HG03196 (cell line): ENCODE data around the gene TBC1D2.
A peak's percentile ranks its signal among the peaks of the same experiment; 100 is the strongest.
"Not testable (repeated sequence)": the region's sequence is repeated elsewhere in the genome, so short reads cannot be mapped to it uniquely, and the experiment has no call there.

Source experiments
- ATAC-seq: cut with Tn5 transposase; IDR thresholded peaks from one replicate; pipeline ENCODE4 v1.9.1; 2021; ENCODE audit not compliant: unreplicated experiment

TBC1D2 gene

GRCh38 chr9:98275159-98275558 is 19.7 kb upstream of the TBC1D2 start:
- ATAC-seq, result no peak

- no peak for ATAC-seq
Measured at GRCh38 chr9:98272083-98272482, 16.6 kb upstream of the TBC1D2 start.

GRCh38 chr9:98271479-98271878 is 16.0 kb upstream of the TBC1D2 start:
- no peak for ATAC-seq

- ATAC-seq, result not testable (repeated sequence)
Measured at GRCh38 chr9:98270284-98270683, 14.8 kb upstream of the TBC1D2 start.

GRCh38 chr9:98269652-98270051 is 14.2 kb upstream of the TBC1D2 start:
- not testable (repeated sequence) for ATAC-seq

GRCh38 chr9:98267556-98267955 is 12.1 kb upstream of the TBC1D2 start:
- not testable (repeated sequence) for ATAC-seq

GRCh38 chr9:98264516-98264915 is 9.1 kb upstream of the TBC1D2 start:
- ATAC-seq, result no peak

GRCh38 chr9:98263482-98264357 is 8.3 kb upstream of the TBC1D2 start:
- peak; percentile 72 for ATAC-seq

- no peak for ATAC-seq
Measured at GRCh38 chr9:98263080-98263479, 7.6 kb upstream of the TBC1D2 start.

GRCh38 chr9:98262056-98262455 is 6.6 kb upstream of the TBC1D2 start:
- ATAC-seq, result no peak

GRCh38 chr9:98260635-98261034 is 5.2 kb upstream of the TBC1D2 start:
- ATAC-seq, result no peak

- no peak for ATAC-seq
Measured at GRCh38 chr9:98259791-98260190, 4.3 kb upstream of the TBC1D2 start.

GRCh38 chr9:98256756-98257155 is 1.3 kb upstream of the TBC1D2 start:
- ATAC-seq, result no peak

- ATAC-seq, result peak; percentile 12
Measured at GRCh38 chr9:98255061-98255577, 330 bp downstream of the TBC1D2 start.

GRCh38 chr9:98254228-98255060 is 1.0 kb downstream of the TBC1D2 start:
- ATAC-seq, result no peak

- no peak for ATAC-seq
Measured at GRCh38 chr9:98253565-98253964, 1.9 kb downstream of the TBC1D2 start.

GRCh38 chr9:98251551-98251950 is 3.9 kb downstream of the TBC1D2 start:
- ATAC-seq, result no peak

- ATAC-seq, result no peak
Measured at GRCh38 chr9:98249771-98250170, 5.7 kb downstream of the TBC1D2 start.

- ATAC-seq, result no peak
Measured at GRCh38 chr9:98248737-98249474, 6.5 kb downstream of the TBC1D2 start.

GRCh38 chr9:98247831-98248657 is 7.4 kb downstream of the TBC1D2 start:
- no peak for ATAC-seq
